Lower leg skin (tissue), 3 donors: ENCODE results near the gene ACSF3.

Source experiments
- CTCF ChIP-seq, 3 donors: fragments of 450-650 bp; IDR thresholded peaks; one replicate each; pipeline ENCODE4 v1.5.1; 2016; ENCODE audit warnings: antibody characterized with exemption in 3 of 3, mild to moderate bottlenecking in 3 of 3, moderate library complexity in 2 of 3
- POLR2A ChIP-seq, 2 donors: fragments of 450-650 bp; IDR thresholded peaks; one replicate each; pipeline ENCODE4 v1.6.1; 2016 to 2017; ENCODE audit warnings: antibody characterized with exemption in 2 of 2, mild to moderate bottlenecking in 1 of 2, moderate library complexity in 1 of 2

- TF ChIP-seq CTCF (IDR thresholded peaks at IDR 0.05) (no peak), POLR2A (IDR thresholded peaks at IDR 0.05) (no peak)
Measured at GRCh38 chr16:89070590-89070989, 23.1 kb upstream of the ACSF3 start.
